Activated naive CD4-positive, alpha-beta T cell treated with anti-CD3 and anti-CD28 coated beads for 36 hours (primary cell): ENCODE data around the gene RPL13. TPM values are rescaled to one million over a fixed set of nuclear protein-coding genes. Genes with fewer than 3 reads are reported as not detected.

Source experiments
- CTCF ChIA-PET: fragments of 350-600 bp; sonication (Branson Sonifier 250); formaldehyde crosslinking; loops from one replicate; lab custom pipeline; 2021; ENCODE audit warnings: antibody characterized with exemption; lab: Charles Lee
- DNase-seq: peaks from one replicate; pipeline ENCODE4 v3.0.0-alpha.2; 2020
- H3K27ac Mint-ChIP-seq: one replicate; pipeline ENCODE4 v1.8.0; 2021; ENCODE audit warnings: mild to moderate bottlenecking, mixed read lengths
- H3K27me3 Mint-ChIP-seq: one replicate; pipeline ENCODE4 v1.8.0; 2021; ENCODE audit warnings: low read depth, mixed read lengths
- H3K36me3 Mint-ChIP-seq: one replicate; pipeline ENCODE4 v1.8.0; 2021; ENCODE audit warnings: low read depth, mixed read lengths
- H3K4me1 Mint-ChIP-seq: one replicate; pipeline ENCODE4 v1.8.0; 2021; ENCODE audit warnings: low read depth, mixed read lengths
- H3K4me3 Mint-ChIP-seq: one replicate; pipeline ENCODE4 v1.8.0; 2021; ENCODE audit warnings: mild to moderate bottlenecking, moderate library complexity, mixed read lengths
- H3K9me3 Mint-ChIP-seq: one replicate; pipeline ENCODE4 v1.8.0; 2021; ENCODE audit warnings: mixed read lengths
- intact Hi-C: fragments of 100-400 bp; cut with micrococcal nuclease; formaldehyde crosslinking; loops from one replicate; pipeline ENCODE4 v1.15.1; 2023
- total RNA-seq, 2 experiments: library from RNA; stranded (reverse); gene quantifications; one replicate each; pipeline ENCODE4 v1.2.3, GENCODE V29; 2021

RPL13 gene
- total RNA-seq: 1,000 to 10,000 TPM; 3,875 to 3,899 TPM

DNA sequence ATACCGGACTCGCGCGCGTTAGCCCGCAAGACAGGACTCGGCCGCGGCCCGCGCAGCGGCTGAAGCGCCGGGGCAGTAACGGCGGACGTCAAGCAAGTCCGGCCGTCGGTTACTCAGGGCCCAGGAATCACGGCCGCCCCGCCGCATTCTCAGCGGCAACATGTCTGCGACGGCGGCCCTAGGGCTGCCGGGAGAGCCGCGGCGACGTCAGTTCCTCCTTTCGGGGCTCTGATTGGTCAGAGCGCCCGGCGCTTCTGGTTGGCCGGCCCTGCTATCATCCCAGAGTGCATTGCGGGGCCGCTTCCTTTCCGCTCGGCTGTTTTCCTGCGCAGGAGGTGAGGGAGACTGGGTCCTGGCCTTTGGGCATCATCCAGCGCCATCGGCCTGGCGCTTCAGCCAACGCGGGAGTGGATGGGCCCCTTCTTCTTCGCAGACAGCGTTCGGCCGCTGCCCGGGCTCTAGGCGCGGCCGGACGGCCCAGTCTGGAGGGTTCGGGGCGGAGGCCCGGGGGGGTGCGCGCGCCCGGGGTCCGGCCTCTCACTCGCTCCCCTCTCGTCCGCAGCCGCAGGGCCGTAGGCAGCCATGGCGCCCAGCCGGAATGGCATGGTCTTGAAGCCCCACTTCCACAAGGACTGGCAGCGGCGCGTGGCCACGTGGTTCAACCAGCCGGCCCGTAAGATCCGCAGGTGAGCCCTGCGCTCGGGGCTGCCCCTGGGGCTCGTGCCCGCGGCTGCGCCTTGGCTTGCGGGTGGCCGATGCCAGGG is at the start of gene RPL13:
TSS of gene RPL13 (plus strand) at position 305 of the 764 bp plus-strand sequence. CDS start at position 583, 278 bp downstream.
- H3K4me3 Mint-ChIP-seq: peak within 1 kb of the TSS; percentile 97
- H3K27me3 Mint-ChIP-seq: no peaks in the 10 kb centered on the region
- peak; percentile 96 for DNase-seq
- CTCF ChIA-PET: no interaction called here
- peak within 1 kb of the TSS; percentile 98 for H3K27ac Mint-ChIP-seq
- H3K4me1 Mint-ChIP-seq: peaks cover 46% of the 10 kb centered on the region
- H3K36me3 Mint-ChIP-seq: peaks cover 41% of the 10 kb centered on the region
- intact Hi-C loops: loop anchor here (1.0 to 2.0 kb wide), 5 partner anchors 52 to 703 kb away; partner anchors contain the start of genes ANKRD11, SPG7 and TRAPPC2L
- H3K9me3 Mint-ChIP-seq: no peaks in the 10 kb centered on the region

DNA sequence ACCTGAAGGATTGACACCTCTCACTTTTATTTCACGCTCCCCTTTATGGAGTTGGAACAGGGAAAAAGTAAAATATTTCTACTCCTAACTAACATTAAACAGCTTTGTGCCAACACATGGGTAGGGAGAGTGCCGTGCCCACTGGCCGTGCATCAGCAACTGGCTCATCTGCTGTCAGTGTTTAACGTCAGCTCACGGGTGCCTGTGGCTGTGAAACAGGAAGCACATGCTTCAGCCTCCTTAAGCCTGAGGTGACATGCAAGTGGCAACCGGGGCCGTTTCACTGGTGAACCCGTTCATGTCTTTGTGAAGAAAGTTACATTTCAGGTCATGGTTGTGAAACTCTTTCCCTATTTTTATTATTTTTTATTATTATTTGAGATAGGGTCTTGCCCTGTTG is 49.1 kb upstream of the RPL13 start:
- H3K4me1 Mint-ChIP-seq: peaks cover 16% of the 10 kb centered on the region
- intact Hi-C loops: no loop called here
- no peaks in the 10 kb centered on the region for H3K9me3 Mint-ChIP-seq

DNA sequence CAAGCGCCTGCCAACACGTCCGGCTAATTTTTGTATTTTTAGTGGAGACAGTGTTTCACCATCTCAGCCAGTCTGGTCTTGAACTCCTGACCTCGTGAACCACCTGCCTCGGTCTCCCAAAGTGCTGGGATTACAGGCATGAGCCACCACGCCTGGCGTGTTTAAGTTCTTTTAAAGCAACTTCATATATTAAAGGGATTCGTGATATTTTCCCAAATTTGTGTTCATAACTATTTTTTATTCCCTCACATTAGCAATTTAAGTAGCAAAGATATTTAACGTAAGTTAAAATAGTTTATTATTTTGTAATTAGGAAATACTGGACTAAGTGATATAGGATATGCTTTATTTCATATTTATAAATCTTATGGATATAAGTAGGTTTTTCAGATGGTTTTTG is 48.0 kb upstream of the RPL13 start:
- no peak for DNase-seq
- H3K36me3 Mint-ChIP-seq: peaks cover 12% of the 10 kb centered on the region
- intact Hi-C loops: no loop called here
- H3K4me1 Mint-ChIP-seq: peaks cover 9% of the 10 kb centered on the region
- H3K9me3 Mint-ChIP-seq: no peaks in the 10 kb centered on the region
- CTCF ChIA-PET: no interaction called here
- H3K27me3 Mint-ChIP-seq: no peaks in the 10 kb centered on the region
- H3K4me3 Mint-ChIP-seq: no peak overlapping the region
- H3K27ac Mint-ChIP-seq: no peak overlapping the region

More for the DNA sequence above, 49.1 kb upstream of the RPL13 start:
- Mint-ChIP-seq H3K4me3 (no peak overlapping the region), H3K36me3 (peaks cover 8% of the 10 kb centered on the region), H3K27me3 (no peaks in the 10 kb centered on the region), H3K27ac (no peak overlapping the region)
- no peak for DNase-seq
- CTCF ChIA-PET: no interaction called here

DNA sequence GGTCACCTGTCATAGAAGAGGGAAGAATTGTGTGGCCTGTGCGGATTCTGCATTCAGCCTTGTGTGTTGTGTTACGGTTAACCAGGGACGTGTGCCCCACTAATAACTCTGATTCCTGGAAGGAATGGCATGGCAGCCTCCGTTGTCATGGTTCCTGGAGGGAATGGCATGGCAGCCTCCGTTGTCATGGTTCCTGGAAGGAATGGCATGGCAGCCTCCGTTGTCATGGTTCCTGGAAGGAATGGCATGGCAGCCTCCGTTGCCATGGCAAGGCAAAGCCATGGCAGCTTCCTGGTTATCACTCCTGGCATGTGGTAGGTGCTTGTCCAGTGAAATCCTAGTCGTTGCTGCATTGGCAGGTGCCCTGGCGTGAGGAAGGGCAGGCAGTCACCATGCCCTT is 43.4 kb upstream of the RPL13 start:
- H3K4me1 Mint-ChIP-seq: peaks cover 2% of the 10 kb centered on the region
- H3K4me3 Mint-ChIP-seq: no peak overlapping the region
- H3K27ac Mint-ChIP-seq: no peak overlapping the region
- no peaks in the 10 kb centered on the region for H3K27me3 Mint-ChIP-seq
- H3K36me3 Mint-ChIP-seq: peaks cover 27% of the 10 kb centered on the region
- no peaks in the 10 kb centered on the region for H3K9me3 Mint-ChIP-seq
- intact Hi-C loops: no loop called here
- CTCF ChIA-PET: no interaction called here
- no peak for DNase-seq

DNA sequence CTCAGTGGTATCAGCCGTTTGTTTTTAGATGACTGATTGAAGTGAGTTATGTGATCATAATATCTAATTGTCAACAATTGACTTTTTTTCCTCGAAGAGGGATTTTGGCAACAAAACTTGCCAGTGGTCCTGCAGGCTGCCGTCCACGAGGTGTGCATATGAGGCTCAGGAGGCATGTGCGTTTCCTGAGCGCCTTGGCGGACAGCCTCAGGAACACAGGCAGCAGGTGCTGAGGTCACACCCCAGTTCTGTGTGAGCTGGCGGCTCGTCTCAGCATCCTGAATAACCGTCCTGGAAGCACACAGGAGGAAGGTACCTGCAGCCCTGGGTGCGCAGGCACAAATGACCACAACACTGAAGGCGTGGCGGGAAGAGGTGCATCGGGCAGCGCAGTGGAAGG is 40.6 kb upstream of the RPL13 start:
- no peak for DNase-seq
- Mint-ChIP-seq H3K36me3 (peaks cover 28% of the 10 kb centered on the region), H3K4me3 (no peak overlapping the region), H3K4me1 (peaks cover 2% of the 10 kb centered on the region), H3K27me3 (no peaks in the 10 kb centered on the region), H3K9me3 (no peaks in the 10 kb centered on the region), H3K27ac (no peak overlapping the region)
- CTCF ChIA-PET: interaction anchor here (0.7 kb wide), 1 partner anchor 13 kb away, joined by 5 read pairs; no protein-coding TSS in a partner anchor
- intact Hi-C loops: no loop called here

DNA sequence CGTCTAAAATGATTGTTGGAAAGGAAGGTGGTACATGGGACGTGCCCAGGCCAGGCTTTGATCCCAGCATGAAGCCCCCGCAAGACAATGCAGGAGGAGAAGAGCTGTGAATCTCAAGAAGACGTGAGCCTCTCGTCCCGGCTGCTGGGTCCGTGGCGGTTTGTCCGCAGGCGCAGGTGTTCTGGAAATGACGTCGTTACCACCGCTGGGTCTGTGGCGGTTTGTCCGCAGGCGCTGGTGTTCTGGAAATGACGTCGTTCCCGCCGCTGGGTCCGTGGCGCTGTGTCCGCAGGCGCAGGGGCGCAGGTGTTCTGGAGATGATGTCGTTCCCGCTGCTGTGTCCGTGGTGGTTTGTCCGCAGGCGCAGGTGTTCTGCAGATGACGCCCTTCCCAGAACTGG is 38.2 kb upstream of the RPL13 start:
- CTCF ChIA-PET: no interaction called here
- H3K9me3 Mint-ChIP-seq: no peaks in the 10 kb centered on the region
- H3K27me3 Mint-ChIP-seq: no peaks in the 10 kb centered on the region
- intact Hi-C loops: no loop called here
- H3K27ac Mint-ChIP-seq: no peak overlapping the region
- H3K36me3 Mint-ChIP-seq: peaks cover 33% of the 10 kb centered on the region
- no peak for DNase-seq
- H3K4me1 Mint-ChIP-seq: peaks cover 2% of the 10 kb centered on the region
- H3K4me3 Mint-ChIP-seq: no peak overlapping the region

DNA sequence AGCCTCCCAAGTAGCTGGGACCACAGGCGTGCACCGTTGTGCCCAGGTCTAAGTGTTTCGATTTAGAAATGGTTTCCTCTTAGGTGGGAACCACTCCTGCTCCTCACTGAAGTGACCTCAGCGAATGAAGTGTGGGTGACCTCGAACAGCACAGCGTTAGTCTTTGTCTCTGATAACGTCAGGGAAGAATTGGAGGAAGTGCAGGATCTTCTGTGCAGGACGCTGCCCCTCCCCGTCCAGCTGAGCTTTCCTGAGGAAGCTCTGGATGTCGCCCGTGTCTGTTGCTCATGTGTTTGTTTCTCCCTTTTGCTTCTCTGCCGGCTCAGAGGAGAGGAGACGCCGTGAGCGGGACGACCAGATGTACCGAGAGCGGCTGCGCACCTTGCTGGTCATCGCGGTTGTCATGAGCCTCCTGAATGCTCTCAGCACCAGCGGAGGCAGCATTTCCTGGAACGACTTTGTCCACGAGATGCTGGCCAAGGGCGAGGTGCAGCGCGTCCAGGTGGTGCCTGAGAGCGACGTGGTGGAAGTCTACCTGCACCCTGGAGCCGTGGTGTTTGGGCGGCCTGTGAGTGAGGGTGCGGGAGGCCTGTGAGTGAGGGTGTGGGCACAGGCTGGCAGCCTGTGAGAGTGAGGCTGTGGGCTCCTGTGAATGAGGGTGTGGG is 36.7 kb upstream of the RPL13 start:
- intact Hi-C loops: no loop called here
- H3K36me3 Mint-ChIP-seq: peaks cover 28% of the 10 kb centered on the region
- no peaks in the 10 kb centered on the region for H3K9me3 Mint-ChIP-seq
- no peak overlapping the region for H3K4me3 Mint-ChIP-seq
- H3K27ac Mint-ChIP-seq: no peak overlapping the region
- CTCF ChIA-PET: interaction anchor here (0.6 kb wide), 1 partner anchor 185 kb away, joined by 3 read pairs; no protein-coding TSS in a partner anchor
- peaks cover 2% of the 10 kb centered on the region for H3K4me1 Mint-ChIP-seq
- no peaks in the 10 kb centered on the region for H3K27me3 Mint-ChIP-seq
- DNase-seq: no peak

DNA sequence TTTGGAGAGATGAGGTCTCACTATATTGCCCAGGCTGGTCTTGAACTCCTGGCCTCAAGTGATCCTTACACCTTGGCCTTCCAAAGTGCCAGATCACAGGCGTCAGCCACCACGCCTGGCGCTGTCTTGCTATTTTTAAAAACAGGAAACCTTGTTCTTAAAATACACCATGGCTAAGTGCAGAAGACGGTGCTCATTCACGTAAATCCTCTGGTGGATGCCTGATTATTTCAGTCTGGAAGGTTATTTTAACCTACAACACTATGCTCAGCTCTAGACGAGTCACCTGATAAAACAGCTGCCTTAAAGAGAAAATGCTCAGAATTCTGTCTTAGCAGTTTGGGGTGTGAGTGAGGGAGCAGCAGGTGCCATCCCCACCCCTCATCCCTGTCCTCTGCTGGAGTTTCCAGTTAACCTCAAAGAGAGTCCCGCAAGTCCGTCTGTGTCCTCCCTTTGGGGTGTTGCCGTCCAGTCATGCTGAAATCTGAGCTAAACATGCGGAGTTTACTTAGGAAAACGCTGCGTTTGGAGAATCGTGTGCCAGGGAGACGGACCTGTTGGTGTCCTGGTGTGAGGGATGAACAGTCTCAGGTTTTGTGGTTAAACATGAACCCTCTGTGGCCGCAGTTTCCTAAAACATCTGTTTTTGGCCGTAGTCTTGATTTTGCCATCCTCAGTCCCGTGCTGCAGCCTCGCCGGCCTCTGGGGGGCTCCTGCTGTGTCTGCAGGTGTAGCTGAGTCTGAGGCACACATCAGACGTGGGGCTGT is 35.2 kb upstream of the RPL13 start:
- no peak overlapping the region for H3K27ac Mint-ChIP-seq
- no peak for DNase-seq
- H3K4me3 Mint-ChIP-seq: no peak overlapping the region
- no peaks in the 10 kb centered on the region for H3K27me3 Mint-ChIP-seq
- peaks cover 29% of the 10 kb centered on the region for H3K36me3 Mint-ChIP-seq
- intact Hi-C loops: no loop called here
- CTCF ChIA-PET: no interaction called here
- no peaks in the 10 kb centered on the region for H3K4me1 Mint-ChIP-seq
- H3K9me3 Mint-ChIP-seq: no peaks in the 10 kb centered on the region

DNA sequence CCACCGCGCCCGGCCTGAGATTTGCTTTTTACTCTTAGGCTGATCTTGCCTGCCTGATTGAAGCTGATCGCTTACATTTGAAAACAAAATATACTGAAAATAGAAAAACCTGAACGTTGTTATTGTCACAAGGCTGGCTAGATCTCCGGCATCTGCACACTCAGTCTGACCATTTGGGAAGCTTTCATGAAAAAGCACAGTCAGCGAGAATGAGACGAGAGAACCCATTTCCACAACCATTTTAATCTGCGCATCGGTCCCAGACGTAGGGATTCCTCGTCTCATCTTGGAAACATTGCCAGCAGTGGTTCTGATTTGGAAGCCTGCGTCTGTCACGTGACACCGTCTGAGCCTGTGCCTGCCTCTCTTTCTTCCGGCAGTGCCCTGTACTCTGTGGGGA is 31.4 kb upstream of the RPL13 start:
- peaks cover 7% of the 10 kb centered on the region for H3K4me1 Mint-ChIP-seq
- no peaks in the 10 kb centered on the region for H3K9me3 Mint-ChIP-seq
- intact Hi-C loops: no loop called here
- H3K27me3 Mint-ChIP-seq: no peaks in the 10 kb centered on the region
- CTCF ChIA-PET: no interaction called here
- no peak for DNase-seq
- H3K36me3 Mint-ChIP-seq: peaks cover 35% of the 10 kb centered on the region
- no peak overlapping the region for H3K4me3 Mint-ChIP-seq
- no peak overlapping the region for H3K27ac Mint-ChIP-seq

DNA sequence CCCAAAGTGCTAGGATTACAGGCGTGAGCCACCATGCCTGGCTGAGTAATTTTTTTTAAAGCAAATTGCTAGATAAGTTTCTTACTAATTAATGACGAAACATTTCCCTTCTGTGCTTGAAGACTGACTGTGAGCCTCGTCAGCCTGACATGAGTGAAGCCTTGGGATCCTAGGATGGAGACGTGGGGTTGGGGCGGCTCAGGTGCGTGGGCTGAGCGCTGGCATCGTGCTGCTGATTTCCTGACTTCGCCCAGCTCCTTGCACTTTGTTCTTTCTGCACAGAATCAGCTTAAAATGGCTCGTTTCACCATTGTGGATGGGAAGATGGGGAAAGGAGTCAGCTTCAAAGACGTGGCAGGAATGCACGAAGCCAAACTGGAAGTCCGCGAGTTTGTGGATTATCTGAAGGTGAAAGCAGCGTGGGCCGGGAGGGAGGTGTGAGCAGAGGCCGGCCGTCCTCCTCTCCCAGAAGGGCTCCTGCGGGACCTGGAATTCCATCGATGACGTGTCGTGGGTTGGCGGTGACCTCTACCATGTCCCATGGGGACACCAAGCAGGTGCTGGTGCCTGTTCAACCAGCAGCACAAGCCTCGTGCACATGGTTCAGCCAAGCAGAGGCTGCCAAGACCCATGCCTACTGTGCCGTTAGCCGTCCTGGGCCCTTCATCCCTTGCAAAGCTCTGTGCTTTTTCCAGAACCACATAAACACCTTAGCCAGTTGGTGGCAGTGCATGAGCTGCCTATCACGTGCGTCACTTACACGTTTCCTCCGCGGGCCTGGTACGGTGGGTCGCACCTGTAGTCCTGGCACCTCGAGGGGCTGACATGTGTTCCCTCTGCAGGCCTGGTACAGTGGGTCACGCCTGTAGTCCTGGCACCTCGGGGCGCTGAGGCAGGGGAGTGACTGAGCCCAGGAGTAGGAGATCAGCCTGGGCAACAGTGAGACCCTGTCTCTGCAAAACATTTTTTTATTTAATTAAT is 29.8 kb upstream of the RPL13 start:
- Mint-ChIP-seq H3K4me3 (no peak overlapping the region), H3K9me3 (no peaks in the 10 kb centered on the region), H3K27ac (no peak overlapping the region), H3K27me3 (no peaks in the 10 kb centered on the region), H3K36me3 (peaks cover 42% of the 10 kb centered on the region), H3K4me1 (peaks cover 21% of the 10 kb centered on the region)
- DNase-seq: no peak
- CTCF ChIA-PET: no interaction called here
- intact Hi-C loops: no loop called here

DNA sequence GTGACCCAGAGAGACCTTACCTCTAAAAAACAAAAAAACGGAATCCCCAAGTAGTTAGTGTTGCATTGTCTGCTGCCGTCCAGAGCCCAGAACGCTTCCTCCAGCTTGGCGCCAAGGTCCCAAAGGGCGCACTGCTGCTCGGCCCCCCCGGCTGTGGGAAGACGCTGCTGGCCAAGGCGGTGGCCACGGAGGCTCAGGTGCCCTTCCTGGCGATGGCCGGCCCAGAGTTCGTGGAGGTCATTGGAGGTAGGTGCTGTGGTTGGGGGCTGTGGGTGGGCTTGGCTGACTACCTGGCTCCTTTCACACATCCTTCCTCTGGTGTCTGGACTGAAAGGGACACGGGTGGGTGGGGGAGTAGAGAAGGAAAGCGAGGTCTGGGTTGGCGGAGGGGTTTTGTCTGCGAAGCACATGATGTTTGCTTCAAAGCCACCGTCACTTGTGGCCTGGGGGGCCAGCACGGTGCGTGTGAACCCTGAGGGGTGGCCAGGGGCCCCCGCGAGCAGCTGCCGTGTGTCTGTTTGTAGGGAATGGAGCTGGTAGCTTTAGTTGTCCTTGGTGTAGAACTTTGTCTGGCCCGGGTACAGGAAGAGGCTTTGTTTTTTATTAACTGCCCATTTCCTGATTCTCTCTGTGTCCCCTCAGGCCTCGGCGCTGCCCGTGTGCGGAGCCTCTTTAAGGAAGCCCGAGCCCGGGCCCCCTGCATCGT is 28.5 kb upstream of the RPL13 start:
- H3K36me3 Mint-ChIP-seq: peaks cover 35% of the 10 kb centered on the region

More for the DNA sequence above, 28.5 kb upstream of the RPL13 start:
- intact Hi-C loops: no loop called here
- Mint-ChIP-seq H3K9me3 (no peaks in the 10 kb centered on the region), H3K4me1 (peaks cover 21% of the 10 kb centered on the region), H3K4me3 (no peak overlapping the region), H3K27me3 (no peaks in the 10 kb centered on the region), H3K27ac (no peak overlapping the region)
- DNase-seq: no peak
- CTCF ChIA-PET: no interaction called here
